GM19455 (cell line): ENCODE measurements around the gene RASA3.
"Not testable (repeated sequence)": the region's sequence is repeated elsewhere in the genome, so short reads cannot be mapped to it uniquely, and the experiment has no call there.

Experiments used
- ATAC-seq: cut with Tn5 transposase; IDR thresholded peaks from one replicate; pipeline ENCODE4 v1.9.1; 2021; ENCODE audit not compliant: unreplicated experiment

Gene RASA3

GRCh38 chr13:114088234-114088633 is 44.2 kb downstream of the RASA3 start:
- no peak for ATAC-seq

GRCh38 chr13:114087430-114087829 is 45.0 kb downstream of the RASA3 start:
- ATAC-seq: no peak

- ATAC-seq: no peak
Measured at GRCh38 chr13:114082849-114083645, 49.4 kb downstream of the RASA3 start.

DNA sequence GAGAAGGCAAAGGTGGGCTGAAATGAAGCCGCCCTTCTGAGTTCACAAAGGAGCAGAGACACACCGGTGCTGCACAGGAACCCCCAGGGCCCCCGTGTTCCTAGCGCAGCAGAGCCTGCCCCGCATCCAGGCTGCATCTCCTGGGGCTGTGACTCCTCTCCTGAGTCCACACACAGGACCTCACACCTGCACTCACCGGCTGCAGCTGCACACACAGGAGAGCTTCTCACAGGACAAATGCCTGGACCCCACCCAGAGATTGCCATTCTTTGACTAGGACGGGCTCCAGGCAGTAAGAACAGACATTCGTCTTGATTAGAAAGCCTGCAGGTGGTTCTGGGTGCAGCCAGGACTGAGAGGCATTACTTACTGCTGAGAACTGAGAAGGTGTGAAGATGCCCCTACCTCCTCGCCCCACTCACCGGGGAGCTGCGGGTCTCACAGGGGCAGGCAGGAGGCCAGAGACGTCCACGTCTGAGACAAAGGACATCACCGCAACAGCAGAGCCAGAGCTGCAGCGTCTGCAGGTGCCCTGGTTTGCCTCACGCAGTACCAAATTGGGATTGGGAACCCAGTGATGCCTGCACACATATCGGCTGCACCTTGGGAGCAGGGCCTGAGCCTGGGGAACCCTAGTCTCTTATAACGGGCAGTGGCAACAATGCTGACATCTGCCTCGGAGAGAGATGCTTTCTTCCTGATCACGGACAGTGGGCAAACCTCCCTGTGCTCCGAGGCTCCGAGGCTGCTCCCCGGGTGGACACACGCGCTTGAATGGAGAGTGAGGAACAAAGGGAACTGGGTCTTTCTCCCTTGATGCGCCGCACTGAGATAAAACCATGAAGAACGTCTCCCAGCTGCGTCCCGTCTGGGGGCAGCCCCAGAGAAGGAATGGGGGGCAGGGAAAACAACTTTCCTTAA is 50.4 kb downstream of the RASA3 start:
- ATAC-seq: no peak

- ATAC-seq: no peak
Measured at GRCh38 chr13:114080739-114081561, 51.5 kb downstream of the RASA3 start.

- ATAC-seq: no peak
Measured at GRCh38 chr13:114079601-114080536, 52.6 kb downstream of the RASA3 start.

DNA sequence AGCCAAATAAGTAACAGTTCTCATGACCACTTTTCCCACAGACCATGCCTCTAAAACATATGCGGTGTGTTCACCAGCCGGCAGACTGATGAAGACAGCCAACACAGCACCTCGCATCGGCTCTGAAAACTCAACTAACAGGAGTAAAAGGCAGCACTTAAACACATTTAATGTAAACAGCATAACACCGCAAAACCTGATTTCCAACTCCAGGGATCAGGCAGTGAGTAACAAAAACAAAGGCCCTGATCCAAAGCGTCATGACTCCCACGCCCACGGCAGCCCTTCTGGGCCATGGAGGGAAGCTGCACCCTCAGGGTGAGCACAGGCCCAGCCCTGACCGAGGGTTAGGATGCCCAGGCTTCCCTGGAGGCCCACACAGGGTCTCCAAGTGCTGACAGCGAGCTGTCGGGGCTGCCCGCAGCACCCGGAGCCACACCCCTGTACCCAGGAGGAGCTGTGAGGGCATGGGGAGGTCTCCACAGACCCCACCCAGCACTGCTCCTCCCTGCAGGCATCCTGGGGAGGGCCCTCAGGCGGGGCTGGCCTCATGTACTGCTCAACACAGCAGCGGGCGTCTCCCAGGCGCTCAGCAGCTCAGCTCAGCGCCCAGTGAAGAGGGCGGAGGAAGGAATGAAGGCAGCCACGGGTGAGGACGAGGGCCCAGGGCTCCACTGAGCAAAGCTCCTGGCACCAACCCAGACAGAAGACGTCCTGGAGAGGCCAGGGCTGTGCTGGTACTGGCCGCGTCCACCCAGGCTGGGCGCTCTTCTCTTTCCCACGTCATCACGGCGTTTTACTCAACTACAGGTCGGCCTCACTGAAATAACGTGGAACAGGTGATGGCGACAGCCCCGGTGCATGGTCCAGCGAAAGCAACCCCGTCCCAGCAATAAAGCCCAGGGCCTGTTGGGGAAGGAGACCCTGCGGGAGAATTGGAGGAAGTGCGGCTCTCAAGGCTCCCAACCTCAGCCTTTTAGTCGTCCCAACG is 53.7 kb downstream of the RASA3 start:
- ATAC-seq: no peak

DNA sequence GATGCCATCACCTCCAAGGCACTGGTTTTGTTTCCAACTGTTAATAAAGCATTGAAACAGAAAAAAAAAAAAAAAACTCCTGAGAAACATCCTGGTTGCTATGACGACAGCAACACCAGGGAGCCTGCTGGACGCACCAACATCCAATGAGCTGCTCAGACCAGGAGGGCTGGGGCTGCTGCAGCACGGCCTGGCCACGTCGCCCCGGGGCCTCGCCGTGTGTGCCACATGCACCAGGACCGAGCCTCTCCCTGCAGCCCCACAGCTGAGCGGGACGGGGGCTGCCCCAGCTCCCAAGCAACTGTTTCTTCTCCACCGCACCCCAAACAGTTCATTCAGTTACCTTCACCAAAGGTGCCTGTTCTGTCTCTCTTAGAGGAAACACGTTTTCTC is 54.5 kb downstream of the RASA3 start:
- ATAC-seq: no peak

DNA sequence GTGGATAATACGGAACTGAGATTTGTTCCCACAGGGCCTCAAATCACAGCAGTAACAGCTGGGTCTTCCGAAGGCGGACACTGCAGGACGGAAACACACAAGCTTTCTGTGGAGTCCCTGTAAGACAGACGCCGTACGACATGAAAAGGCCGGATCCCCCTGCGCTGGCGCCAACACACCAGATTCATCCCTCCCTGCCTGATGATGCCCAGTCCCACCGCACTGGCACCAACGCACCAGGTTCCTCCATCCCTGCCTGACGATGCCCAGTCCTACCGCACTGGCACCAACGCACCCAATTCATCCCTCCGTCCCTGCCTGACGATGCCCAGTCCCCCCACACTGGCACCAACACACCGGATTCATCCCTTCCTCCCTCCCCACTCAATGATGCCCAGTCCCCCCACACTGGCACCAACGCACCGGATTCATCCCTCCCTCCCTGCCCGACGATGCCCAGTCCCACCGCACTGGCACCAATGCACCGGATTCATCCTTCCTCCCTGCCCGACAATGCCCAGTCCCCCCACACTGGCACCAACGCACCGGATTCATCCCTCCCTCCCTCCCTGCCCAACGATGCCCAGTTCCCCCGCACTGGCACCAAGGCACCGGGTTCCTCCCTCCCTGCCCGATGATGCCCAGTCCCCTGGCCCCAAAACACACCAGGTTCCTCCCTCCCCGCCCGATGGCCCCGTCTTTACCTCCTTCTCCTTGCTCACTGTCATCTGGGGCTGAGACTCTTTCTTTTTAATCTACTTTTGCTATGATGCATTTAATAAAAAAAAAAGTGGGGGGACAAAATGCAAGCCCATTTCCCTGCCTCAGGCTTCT is 55.1 kb downstream of the RASA3 start:
- ATAC-seq: no peak

DNA sequence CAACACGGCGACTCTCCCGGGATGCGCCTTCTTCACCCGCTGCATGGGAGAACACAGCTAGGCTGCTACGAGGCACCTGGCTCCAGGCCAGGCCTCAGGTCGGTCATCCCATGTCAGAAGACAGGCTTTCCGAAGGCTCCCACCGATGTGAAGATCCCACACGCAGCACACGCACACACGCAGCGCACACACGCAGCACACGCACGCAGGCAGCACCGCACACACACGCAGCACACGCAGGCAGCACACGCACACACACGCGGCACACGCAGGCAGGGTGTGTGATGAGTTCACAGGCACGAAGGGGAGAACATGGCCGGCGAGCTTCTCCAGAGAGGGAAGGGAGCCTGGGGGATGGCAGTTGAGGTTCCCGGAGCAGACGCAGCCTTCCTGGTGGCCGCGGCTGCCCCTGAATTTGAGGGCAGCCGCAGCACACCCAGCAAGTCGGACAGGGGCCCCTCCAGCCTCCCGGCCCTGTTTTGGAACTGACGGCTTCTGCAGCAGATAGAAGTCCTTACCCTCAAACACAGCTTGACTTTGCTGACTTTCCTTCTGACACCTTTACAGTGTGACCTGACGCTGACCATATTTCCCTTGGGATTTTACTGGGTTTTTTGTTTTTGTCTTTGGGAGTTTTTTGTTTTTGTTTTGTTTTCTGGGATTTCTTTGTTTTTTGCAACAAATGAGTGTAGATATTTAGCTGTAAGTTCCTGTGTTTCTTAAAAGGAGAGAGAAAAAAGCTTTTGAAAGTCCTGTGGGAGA is 55.9 kb downstream of the RASA3 start:
- ATAC-seq: no peak

GRCh38 chr13:114075811-114076210 is 56.6 kb downstream of the RASA3 start:
- ATAC-seq: not testable (repeated sequence)

- no peak for ATAC-seq
Measured at GRCh38 chr13:114074671-114075315, 57.6 kb downstream of the RASA3 start.

- no peak for ATAC-seq
Measured at GRCh38 chr13:114073881-114074612, 58.4 kb downstream of the RASA3 start.

- no peak for ATAC-seq
Measured at GRCh38 chr13:114072421-114072820, 60.0 kb downstream of the RASA3 start.

DNA sequence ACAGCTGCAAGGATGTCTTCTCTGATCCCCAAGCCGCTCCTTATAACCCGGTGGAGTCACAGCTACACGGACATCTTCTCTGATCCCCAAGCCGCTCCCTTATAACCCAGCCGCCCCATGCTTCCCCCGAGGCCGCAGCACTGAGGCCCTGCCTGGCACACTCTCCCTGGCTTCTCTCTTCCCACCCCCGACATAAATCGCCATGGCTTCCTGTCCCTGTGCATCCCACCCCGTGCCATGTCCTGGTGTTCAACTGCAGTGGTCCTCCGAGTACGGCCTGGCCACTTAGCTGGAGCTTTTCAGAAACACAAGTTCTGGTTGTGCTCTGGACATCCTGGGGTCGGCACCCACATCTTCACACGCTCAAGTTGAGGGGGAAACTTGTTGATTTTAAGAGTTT is 60.4 kb downstream of the RASA3 start:
- ATAC-seq: no peak

GRCh38 chr13:114071410-114071809 is 61.0 kb downstream of the RASA3 start:
- ATAC-seq: no peak
